Kidney glomerular epithelial cell (primary cell): ENCODE data around the gene SREBF1.
"Not testable (repeated sequence)": the region's sequence is repeated elsewhere in the genome, so short reads cannot be mapped to it uniquely, and the experiment has no call there.

Experiments
- DNase-seq: peaks from one replicate; lab custom pipeline; 2025; lab: John Stamatoyannopoulos, UW

The SREBF1 gene

DNA sequence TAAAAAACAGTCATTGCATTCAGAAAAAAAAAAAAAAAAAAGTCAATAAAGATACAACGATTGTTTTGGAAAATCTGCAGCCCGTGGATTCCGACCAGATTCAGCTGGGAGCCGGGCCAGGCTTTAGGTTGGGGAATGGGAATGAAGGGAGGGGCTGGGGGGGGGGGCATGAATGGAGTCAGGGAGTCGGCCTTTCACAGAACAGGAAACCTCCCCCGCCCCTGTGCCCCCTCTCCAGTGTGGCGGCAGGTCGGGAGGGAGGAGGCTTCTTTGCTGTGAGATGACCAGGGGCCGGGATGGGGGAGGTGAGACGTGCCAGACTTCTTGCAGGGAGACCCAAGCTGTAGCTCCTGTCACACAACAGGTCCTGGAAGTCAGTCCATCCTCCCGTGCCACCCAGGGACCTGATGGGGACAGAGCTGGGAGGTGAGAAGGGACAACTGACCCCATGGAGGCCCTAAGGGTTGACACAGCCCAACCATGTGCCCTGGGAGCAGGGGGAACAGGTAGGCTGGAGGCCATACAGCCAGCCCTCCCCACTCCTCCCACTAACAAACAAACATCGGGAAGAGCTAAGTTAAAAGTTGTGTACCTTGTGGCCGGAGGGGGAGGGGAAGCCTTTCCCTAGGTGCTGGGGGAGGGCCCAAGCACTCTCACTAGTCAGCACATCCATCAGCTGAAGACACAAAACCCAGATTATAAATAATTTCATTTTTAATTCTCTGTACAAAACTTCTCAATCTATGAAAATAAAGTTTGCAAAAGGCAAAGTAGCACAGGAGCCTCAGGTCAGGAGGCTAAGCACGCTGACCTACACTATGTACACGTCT, 25.2 kb downstream of the SREBF1 start:
- no peak for DNase-seq

DNA sequence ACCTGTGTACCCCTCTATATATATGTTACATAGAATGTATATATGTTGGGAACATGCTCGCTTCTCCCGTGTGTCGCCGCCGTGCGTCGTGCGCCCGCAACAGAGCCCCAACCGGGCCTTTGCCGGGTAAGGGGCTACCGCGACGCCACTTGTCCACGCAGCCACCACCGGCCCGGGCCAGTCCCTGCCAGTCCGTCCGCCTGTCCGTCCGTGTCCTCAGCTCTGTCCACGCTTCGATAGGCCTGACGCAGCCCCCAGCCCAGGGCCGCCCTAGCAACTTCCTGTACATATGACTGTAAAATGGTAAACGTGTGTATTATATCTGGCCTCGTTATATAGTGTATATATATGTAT, 25.9 kb downstream of the SREBF1 start:
- no peak for DNase-seq

DNA sequence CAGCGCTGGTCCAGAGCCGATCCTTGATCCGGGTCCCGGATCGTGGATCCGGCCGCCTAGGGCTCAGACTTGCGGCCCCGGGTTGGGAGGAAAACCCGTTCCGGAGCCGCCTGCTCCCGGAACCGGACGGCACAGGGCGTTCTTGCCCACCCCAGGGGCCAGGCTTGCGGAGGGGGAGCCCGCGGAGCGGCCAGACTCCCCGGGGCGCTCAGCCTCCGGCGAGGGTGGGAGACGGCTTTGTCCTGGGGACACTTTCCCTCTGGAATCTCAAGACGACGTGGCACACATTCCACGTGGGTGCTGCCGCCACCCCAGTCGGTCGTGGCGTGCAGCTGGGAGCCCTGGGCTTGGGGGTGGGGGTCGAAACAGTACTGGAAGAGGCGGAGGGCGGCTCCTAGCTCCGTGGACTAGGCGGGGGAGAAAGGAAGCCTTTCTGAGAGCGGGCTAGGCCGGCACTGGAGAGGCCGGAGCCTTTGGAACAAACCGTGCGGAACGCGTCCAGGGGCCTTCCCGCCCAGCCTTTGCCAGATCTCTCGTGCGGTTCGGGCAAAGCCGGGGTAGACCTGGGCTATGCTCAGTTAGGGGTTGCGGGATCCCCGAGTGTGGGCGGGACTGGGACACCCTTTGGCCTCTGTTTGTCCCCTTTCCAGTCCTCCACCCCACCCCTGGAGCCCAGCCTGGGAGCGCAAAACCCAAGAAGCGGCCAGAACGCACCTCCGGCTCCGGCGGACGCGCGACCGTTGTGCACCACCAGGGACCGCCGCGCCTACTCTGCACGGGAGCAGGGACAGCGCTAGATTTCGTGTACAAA, 26.5 kb downstream of the SREBF1 start:
- DNase-seq = no peak

DNA sequence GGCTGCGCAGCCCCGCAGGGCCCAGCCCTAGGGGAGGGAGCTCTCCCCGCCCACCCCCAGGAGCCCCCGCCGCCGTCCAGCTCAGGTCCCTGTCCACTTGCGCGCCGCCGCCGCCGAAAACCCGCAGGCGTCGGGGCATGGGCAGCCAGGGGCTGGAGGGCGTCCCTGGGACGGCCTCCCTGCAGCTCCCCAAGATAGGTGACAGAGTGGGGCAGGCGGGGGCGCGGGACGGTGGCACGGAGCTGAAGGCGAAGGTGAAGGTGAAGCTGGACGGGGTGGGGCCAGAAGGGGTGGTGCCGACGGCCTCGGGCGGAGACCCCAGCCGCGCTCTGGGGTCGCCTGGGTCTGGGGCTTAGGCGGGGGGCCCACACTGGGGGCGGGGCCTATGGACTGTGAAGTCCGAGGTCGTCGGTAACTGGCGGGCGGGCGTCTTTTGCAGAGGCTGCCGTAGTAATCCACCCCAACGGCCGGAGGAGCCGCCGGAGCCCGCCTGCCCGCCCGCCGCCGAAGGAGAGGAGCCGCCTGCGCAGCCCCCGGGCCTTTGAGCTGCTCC, 27.2 kb downstream of the SREBF1 start:
- DNase-seq = no peak

DNA sequence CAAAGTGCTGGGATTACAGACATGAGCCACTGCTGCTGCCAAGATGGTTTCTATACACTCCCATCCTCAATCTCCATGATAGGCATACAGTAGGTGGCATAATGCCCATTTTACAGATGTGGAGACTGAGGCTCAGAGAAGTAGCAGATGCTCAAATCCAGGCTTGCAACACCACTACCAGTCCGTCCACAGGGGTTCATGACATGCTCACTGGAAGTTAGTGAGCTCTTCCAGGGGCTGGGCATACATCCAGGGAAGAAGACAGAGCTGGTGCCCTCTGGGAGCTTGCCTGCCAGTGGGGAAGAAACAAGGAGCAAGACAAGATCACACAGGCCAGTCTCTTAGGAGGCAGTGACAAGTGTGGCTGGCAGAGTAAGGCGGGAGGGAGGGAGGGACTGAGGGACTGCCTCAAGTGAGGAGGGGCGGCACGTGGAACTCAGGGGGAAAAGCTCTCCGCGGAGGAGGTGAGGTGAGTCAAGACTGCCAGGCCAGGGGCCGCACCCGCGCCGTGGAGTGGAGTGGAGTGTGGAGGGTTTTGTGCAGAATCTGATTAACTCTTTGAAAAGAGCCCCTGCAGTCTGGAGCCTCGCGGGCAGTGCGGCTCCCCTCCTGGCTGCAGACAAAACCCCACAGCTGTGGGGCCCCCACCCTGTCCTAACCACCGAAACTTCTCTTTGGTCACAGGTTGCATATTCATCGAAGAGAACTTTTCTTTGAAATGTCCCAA, 27.9 kb downstream of the SREBF1 start:
- DNase-seq = no peak

DNA sequence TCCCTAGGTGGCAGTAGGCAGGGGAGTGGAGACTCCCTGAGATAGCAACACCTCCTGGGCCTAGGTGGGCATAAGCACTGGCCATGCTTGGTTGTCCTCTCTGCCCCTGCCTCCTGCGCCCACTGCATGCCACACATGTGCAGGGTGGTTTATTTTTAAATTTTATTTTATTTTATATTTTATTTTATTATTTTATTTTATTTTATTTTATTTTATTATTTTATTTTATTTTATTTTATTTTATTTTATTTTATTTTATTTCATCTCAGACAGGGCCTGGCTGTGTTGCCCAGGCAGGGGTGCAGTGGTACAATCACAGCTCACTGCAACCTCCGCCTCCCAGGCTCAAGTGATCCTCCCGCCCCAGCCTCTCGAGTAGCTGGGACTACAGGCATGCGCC, 28.6 kb downstream of the SREBF1 start:
- DNase-seq = not testable (repeated sequence)

DNA sequence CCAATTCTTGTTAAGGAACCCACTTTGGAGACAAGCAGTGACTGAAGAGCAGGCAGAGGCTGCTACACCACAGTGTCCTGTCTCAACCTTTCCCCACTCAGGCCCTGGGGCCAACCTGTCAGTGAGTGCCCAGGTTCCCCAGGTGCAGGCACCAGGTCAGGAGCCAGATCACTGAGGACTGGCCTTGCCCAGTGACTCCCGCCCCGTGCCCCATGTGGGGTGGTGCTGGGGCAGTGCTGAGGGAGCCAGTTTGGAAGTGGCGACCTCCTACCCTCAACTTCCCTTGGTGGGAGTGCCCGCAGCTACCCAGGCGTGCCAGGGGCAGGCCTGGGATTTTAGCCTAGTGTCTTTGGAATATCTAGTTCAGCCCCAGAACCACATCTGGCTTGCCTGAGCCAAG, 29.3 kb downstream of the SREBF1 start:
- DNase-seq = no peak

DNA sequence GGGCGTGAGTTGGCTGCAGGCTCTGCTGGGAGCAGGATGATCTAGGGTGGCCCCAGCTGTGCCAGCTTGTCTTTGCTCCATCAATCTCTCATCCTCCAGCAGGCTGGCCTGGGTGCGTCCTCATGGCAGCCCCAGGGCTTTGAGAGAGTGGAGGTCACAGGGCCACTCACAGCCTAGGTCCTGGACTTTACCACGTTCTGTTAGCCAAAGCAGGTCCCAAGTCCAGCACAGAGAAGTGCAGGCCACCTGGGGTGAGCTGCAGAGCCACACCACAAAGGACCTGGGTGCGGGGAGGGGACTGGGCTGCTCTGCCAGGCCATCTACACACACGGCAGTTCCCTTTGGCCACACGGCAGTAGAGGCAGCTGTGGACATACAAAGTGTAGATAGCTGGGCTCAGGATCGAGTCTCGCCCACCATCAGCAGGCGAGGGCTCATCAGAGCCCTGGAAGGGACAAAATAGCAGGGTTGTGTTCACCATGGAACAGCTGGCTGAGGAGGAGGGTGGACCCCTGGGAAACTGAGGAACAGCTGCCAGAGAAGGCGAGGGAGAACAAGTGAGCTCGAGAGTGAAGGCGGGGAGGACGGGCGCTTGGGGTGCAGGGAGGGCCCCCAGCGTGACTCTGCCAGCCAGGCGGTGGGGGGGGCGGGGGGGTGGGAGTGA, 30.0 kb downstream of the SREBF1 start:
- DNase-seq = no peak

DNA sequence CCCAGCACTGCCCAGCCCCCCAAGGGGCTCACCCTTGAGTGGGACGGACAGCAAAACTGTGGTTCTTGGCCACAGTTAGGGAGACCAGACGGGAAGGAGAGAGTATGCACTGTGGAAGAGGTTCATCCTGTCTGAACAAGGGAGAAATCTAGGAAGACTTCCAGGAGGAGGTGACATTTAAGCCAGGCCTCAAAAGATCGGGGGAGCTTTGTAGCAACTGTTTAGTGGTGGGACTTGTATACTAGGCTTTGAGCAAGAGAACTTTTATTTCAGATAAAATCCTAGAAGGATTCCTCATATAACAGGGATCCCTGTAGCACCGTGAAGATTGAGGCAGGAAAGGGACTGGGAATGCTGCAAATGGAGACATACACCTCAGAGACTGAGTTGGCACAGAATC, 30.8 kb downstream of the SREBF1 start:
- DNase-seq = no peak

DNA sequence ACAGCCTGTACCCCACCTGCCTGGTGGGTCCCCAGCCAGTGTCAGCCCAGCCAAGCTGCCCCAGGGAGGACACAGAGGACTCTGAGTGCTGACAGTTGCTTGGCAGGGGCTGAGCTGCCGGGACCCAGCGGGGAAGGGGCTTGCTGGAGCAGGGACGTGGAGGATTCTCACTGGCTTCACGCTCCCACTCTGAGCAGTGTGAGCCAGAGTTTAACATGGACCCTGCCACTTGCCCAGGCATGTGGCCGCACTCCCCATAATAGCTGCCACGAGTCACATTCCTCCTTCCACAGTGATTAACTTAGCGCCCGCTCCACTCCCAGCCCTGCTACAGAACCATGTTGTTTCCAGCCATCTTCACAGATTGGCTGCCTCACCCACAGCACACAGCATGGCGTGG, 31.2 kb downstream of the SREBF1 start:
- no peak for DNase-seq

DNA sequence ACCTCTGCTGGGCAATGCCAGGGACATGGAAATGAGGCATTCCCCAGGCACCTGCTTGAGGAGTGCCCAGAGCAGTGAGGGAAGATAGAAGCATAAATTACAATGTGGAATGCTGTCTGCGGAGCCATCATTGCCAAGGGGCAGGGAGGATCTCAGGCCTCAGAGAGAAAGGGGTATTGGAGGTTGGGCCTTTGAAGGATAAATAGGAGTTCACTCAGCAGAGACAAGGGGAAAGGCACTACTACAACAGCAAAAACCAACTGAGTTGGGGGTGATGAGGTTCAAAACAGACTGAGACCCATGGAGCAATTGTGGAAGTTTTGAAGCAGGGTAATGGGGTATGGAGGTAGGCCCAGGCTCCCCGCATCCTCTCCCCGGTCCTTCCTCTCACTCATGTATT, 32.8 kb downstream of the SREBF1 start:
- DNase-seq = no peak

DNA sequence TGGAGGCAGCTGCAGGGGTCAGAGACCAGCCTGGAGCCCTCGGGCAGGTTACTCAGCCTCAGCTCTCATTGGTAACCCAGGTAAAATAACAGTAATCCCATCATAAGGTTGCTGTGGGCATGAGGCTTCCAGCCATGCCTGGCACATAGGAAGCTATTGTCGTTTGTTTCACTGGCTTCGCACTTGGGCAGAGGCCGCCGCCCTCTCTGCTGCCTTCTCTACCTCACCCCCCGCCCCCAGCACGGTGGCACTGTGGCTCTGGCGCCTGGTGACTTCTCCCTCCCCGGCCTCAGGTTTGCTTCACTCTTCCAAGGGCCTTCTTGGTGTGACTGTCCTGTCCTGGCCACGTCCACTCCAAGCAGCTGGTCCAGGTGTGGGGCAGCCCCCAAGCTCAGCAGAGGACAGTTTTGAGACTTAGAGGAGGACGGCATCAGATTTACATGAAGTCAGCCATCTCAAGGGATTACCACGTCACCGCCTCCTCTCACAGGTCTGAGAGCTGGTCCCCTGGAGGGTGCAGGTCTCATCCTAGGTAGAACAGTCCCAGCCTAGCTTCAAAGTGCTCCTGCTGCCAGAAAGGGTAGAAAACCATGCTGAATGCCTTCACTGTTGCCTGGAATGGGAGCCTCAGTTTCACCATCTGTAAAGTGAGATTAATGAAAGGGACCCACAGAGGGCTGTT, 34.8 kb downstream of the SREBF1 start:
- no peak for DNase-seq

DNA sequence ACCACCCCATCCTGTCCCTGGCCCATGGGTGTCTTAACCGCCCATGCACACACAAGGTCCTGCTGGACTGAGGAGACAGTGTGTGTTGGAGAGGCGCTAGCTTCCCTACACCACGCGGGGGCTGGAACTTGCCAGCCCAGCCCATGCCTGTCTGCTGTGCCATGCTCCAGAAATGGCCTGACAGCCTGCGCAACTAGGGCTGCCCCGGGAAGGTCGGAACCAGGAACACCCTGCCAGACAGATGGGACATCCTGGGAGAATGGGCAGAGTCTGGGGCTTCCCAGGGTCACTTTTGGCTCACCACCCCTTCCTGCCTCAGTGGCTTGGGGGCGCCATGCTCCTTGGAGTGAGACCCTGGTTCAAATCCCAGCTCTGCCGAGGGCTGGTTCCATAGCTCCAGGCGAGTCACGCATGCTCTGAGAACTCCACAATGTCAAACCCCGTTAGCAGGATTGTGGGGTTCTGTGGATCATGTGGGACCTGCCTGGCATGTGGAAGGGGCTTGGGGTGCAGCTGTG, 36.2 kb downstream of the SREBF1 start:
- no peak for DNase-seq

DNA sequence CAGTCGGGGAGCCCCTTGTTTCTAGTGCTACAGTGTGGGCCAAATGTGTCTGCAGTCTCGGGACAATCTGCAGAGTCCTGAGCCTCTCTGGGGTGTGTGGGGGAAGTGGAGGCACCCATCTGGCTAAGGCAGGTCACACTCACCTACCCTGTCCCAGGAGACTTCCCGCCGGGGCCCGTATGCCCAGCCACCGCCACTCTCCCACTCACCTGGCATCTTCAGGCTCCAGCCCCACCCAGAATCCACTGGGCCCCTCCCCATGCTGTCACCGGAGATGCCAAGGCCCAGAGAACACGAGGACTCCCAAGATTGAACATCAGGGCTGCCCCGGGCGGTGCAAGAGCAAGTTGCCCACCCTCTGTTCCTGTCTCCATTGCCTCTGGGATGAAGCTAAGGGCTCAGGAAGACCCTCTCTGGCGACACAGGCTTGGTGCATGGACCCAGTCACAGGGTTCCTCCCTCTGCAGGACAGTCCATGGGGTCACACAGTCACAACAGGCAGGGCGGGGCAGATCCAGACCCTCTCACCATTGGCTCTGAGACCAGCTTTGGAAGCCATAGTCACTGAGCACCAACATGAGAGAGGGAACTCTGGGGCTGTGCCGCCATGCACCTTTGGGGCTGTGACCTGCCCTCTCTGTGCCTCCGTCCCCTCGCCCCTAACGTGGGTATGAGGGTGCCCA, 38.1 kb downstream of the SREBF1 start:
- no peak for DNase-seq

DNA sequence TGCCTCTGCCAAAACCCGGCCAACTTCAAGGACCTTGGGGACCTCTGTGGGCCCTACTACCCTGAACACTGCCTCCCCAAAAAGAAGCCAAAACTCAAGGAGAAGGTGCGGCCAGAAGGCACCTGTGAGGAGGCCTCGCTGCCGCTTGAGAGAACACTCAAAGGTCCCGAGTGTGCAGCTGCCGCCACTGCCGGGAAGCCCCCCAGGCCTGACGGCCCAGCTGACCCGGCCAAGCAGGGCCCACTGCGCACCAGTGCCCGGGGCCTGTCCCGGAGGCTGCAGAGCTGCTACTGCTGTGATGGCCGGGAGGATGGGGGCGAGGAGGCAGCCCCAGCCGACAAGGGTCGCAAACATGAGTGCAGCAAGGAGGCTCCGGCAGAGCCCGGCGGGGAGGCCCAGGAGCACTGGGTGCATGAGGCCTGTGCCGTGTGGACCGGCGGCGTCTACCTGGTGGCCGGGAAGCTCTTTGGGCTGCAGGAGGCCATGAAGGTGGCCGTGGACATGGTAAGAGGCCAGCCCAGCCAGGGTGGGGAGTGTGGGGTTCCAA, 38.7 kb downstream of the SREBF1 start:
- DNase-seq = no peak

DNA sequence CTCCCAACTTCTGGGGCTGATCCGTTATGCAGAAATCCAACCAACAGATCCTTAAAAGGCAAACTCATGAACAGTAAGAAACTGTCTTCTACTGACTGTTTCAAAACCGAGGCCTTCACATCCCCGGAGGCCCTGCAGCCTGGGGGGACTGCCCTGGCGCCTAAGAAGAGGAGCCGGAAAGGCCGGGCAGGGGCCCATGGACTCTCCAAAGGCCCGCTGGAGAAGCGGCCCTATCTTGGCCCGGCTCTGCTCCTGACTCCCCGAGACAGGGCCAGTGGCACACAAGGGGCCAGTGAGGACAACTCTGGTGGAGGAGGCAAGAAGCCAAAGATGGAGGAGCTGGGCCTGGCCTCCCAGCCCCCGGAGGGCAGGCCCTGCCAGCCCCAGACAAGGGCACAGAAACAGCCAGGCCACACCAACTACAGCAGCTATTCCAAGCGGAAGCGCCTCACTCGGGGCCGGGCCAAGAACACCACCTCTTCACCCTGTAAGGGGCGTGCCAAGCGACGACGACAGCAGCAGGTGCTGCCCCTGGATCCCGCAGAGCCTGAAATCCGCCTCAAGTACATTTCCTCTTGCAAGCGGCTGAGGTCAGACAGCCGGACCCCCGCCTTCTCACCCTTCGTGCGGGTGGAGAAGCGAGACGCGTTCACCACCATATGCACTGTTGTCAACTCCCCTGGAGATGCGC, 39.5 kb downstream of the SREBF1 start:
- no peak for DNase-seq

DNA sequence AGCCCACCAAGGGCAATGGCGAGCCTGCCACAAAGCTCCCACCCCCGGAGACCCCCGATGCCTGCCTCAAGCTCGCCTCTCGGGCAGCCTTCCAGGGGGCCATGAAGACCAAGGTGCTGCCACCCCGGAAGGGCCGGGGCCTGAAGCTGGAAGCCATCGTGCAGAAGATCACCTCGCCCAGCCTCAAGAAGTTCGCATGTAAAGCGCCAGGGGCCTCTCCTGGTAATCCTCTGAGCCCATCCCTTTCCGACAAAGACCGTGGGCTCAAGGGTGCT, 40.1 kb downstream of the SREBF1 start:
- no peak for DNase-seq

DNA sequence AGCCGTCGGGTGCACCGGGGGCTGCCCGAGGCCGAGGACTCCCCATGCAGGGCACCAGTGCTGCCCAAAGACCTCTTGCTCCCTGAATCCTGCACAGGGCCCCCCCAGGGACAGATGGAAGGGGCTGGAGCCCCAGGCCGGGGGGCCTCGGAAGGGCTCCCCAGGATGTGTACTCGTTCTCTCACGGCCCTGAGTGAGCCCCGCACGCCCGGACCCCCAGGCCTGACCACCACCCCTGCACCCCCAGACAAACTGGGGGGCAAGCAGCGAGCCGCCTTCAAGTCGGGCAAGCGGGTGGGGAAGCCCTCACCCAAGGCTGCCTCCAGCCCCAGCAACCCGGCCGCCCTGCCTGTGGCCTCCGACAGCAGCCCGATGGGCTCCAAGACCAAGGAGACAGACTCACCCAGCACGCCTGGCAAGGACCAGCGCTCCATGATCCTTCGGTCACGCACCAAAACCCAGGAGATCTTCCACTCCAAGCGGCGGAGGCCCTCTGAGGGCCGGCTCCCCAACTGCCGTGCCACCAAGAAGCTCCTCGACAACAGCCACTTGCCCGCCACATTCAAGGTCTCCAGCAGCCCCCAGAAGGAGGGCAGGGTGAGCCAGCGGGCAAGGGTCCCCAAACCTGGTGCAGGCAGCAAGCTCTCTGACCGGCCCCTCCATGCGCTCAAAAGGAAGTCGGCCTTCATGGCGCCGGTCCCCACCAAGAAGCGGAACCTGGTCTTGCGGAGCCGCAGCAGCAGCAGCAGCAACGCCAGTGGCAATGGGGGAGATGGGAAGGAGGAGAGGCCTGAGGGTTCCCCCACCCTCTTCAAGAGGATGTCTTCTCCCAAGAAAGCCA, 40.6 kb downstream of the SREBF1 start:
- DNase-seq = no peak

DNA sequence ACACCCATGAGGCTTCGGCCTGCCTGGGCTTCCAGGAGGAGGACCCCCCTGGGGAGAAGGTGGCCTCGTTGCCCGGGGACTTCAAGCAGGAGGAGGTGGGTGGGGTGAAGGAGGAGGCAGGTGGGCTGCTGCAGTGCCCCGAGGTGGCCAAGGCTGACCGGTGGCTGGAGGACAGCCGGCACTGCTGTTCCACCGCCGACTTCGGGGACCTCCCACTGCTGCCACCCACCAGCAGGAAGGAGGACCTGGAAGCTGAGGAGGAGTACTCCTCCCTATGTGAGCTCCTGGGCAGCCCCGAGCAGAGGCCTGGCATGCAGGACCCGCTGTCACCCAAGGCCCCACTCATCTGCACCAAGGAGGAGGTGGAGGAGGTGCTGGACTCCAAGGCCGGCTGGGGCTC, 41.5 kb downstream of the SREBF1 start:
- DNase-seq = no peak
